ENCODE measurements around the gene BTBD2. TPM values are rescaled to one million over a fixed set of nuclear protein-coding genes. Genes with fewer than 3 reads are reported as not detected.
"Not testable (repeated sequence)": the region's sequence is repeated elsewhere in the genome, so short reads cannot be mapped to it uniquely, and the experiment has no call there.

BTBD2 gene
- total RNA-seq, 3 donors from 2014 or later = 52.0 to 67.2 (median 54.4) TPM

DNA sequence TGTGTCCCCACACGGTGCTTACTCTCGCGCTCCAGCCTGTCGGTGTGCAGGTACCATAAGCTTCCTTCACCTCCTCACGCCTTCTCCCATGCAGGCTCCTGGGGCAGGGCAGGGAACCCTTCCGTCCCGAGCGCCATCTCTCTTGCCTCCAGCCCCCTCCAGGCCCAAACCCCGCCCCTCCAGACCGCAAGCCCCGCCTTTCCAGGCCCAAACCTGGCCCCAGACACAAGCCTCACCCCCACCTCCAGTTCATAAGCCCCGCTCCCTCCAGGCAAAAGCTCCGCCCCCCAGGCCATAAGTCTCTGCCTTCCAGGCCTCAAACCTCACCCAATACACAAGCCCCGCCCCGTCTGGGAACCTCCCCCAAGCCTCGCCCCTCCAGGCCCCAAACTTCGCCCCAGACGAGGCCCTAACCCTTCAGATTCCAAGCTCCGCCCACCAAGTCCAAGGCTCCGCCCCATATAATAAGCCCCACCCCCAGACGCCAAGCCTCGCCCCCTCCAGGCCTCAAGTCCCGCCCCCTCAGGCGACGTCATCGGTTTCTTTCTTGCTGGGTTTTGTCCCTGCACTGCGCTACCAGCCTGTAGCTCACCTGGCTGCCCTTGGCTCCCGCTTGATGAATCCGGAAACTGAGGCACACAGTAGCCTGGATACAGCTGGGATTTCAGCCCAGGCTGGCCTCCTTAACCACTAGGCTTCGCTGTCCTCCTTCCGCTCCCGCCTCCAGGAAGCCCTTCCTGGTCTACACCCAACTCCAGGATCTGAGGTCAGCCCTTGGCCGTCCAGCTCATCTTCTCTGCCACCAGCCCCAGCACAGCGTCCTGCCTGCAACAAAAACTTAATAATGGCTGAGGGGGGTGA lies 19.4 kb upstream of the BTBD2 start:
- Histone ChIP-seq H3K9me3 (peaks cover 7 to 10% of the 10 kb centered on the region in 2 donors), H3K27ac (no peak overlapping the region), H3K4me3 (no peak overlapping the region), H3K27me3 (no peaks in the 10 kb centered on the region), H3K36me3 (no peaks in the 10 kb centered on the region), H3K4me1 (peaks cover 0 to 16% of the 10 kb centered on the region in 2 donors)
- intact Hi-C loops (cut with DNase I; ENCODE audit: low total_unique reads) = loop anchor here (1.0 kb wide), 1 partner anchor 34 kb away; no protein-coding TSS in a partner anchor
- TF ChIP-seq POLR2AphosphoS5 (IDR thresholded peaks at IDR 0.05) (no peak), POLR2A (IDR thresholded peaks at IDR 0.05) (no peak)
- TF ChIP-seq, protein P1, sequence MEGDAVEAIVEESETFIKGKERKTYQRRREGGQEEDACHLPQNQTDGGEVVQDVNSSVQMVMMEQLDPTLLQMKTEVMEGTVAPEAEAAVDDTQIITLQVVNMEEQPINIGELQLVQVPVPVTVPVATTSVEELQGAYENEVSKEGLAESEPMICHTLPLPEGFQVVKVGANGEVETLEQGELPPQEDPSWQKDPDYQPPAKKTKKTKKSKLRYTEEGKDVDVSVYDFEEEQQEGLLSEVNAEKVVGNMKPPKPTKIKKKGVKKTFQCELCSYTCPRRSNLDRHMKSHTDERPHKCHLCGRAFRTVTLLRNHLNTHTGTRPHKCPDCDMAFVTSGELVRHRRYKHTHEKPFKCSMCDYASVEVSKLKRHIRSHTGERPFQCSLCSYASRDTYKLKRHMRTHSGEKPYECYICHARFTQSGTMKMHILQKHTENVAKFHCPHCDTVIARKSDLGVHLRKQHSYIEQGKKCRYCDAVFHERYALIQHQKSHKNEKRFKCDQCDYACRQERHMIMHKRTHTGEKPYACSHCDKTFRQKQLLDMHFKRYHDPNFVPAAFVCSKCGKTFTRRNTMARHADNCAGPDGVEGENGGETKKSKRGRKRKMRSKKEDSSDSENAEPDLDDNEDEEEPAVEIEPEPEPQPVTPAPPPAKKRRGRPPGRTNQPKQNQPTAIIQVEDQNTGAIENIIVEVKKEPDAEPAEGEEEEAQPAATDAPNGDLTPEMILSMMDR (IDR thresholded peaks at IDR 0.05) = no peak
- DNase-seq (ENCODE audit: low spot score in 2 of 2) = no peak

DNA sequence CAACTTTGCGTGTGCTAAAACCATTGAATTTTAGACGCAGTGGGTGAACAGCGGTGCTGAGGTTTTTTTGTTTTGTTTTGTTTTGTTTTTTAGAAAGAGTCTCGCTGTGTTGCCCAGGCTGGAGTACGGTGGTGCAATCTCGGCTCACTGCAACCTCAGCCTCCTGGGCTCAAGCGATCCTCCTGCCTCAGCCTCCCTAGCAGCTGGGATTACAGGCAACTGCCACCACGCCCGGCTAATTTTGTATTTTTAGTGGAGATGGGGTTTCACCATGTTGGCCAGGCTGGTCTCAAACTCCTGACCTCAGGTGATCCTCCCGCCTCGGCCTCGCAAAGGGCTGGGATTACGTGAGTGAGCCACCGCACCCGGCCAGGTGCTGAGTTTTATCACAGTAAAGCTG lies 18.7 kb upstream of the BTBD2 start:
- H3K27me3 ChIP-seq; H3K36me3 ChIP-seq; H3K4me3 ChIP-seq; H3K9me3 ChIP-seq; H3K27ac ChIP-seq; DNase-seq (ENCODE audit: low spot score in 2 of 2): not testable (repeated sequence)
- H3K4me1 ChIP-seq = peaks cover 0 to 16% of the 10 kb centered on the region in 2 donors
- intact Hi-C loops (cut with DNase I; ENCODE audit: low total_unique reads) = loop anchor here (1.0 kb wide), 1 partner anchor 33 kb away; no protein-coding TSS in a partner anchor

DNA sequence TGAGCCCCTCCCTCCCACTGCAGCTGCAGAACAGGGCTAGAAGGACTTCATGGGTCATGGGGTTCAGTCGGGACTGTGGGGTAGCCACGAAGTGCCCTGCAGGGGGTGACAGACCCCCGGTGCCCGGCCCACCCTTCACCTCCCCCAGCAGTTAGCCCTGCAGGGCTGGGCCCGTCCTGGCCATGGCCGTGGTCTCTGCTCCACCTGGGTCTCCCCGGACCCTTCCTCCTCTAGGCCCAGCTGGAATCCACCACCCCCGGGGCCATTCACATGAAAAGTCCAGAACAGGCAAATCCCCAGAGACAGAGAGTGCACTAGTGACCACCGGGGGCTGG lies 18.3 kb upstream of the BTBD2 start:
- TF ChIP-seq POLR2AphosphoS5 (IDR thresholded peaks at IDR 0.05) = no peak
- TF ChIP-seq POLR2A (IDR thresholded peaks at IDR 0.05) = no peak
- TF ChIP-seq, protein P1 (IDR thresholded peaks at IDR 0.05) = no peak
- Histone ChIP-seq H3K27ac (peak overlapping the region; percentile 34 to 92), H3K9me3 (peaks cover 7 to 10% of the 10 kb centered on the region in 2 donors), H3K27me3 (no peaks in the 10 kb centered on the region), H3K36me3 (no peaks in the 10 kb centered on the region), H3K4me1 (peaks cover 0 to 16% of the 10 kb centered on the region in 2 donors), H3K4me3 (no peak overlapping the region)
- DNase-seq (ENCODE audit: low spot score in 2 of 2) = no peak
- intact Hi-C loops (cut with DNase I; ENCODE audit: low total_unique reads) = loop anchor here (1.0 kb wide), 1 partner anchor 32 kb away; no protein-coding TSS in a partner anchor

DNA sequence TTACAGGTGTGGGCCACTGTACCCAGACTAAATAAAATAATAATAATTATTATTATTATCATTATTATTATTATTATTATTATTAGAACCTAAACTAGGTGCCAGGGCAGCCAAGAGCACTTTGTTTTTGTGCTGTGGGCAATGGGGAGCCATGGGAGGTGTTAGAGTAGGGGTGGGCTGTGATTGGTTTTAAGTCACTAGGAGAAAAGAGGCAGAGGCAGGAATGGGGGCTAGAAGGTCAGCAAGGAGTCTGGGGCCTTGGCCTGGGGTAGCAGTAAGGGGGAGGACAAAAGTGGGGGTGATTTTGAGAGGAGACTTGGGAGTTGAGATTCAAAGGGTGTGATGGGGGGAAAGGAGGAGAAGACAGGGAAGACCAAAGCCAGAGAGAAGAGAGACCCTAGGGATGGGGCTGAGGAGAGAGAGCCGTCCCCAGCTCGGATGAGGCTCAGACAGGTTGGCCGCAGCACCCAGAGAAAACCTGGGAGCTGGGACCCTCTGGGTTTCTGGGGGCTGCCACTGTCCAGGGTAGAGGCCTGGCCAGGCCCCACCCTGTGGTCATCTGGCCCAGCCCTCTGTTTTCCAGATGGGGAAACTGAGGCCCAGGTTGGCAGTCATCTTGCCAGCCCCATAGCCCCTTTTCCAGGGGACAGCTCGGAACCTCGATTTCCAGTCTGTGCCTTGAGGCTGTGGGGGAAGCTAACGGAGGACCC lies 17.8 kb upstream of the BTBD2 start:
- Histone ChIP-seq H3K36me3 (no peaks in the 10 kb centered on the region), H3K4me3 (no peak overlapping the region), H3K27ac (peak overlapping the region; percentile 92 to 93), H3K4me1 (peaks cover 0 to 19% of the 10 kb centered on the region in 2 donors), H3K9me3 (peaks cover 7 to 10% of the 10 kb centered on the region in 2 donors), H3K27me3 (no peaks in the 10 kb centered on the region)
- intact Hi-C loops (cut with DNase I; ENCODE audit: low total_unique reads) = no loop called here
- DNase-seq (ENCODE audit: low spot score in 2 of 2) = no peak
- TF ChIP-seq POLR2A (IDR thresholded peaks at IDR 0.05) (no peak), POLR2AphosphoS5 (IDR thresholded peaks at IDR 0.05) (no peak)
- TF ChIP-seq, protein P1 (IDR thresholded peaks at IDR 0.05) = no peak

DNA sequence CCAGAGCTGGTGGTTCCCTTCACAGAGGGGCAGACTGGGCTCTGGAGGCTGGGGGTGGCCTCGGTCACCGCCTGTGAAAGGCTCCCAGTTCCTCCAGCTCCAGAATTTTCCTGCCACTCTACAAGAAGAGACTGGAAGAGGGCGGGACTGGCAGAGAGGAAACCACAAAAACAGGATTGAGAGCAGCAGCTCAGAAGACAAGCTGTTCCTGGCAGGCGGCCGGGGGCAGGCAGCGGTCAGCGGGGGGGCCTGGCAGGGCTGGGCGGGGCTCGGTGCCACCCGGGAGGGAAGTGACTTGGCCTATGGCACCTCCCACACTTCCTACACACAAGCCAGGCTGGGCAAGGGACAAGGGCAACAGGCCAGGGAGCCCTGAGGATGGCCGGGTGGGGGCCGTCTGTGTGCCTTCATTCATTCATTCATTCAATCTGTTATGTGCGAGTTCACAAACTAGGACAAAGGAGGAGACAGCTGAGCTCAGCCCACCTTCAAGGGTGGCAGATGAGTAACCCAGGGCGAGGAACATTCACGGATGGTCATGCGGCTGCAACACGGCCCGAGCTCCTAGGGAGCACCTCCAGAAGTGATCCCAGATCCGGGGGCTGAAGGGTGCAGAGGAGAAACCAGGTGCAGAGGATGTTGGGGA lies 16.9 kb upstream of the BTBD2 start:
- intact Hi-C loops (cut with DNase I; ENCODE audit: low total_unique reads) = no loop called here
- Histone ChIP-seq H3K27ac (peak overlapping the region; percentile 92 to 93), H3K4me3 (peak overlapping the region in 2 of 3 donors; percentile 23 to 30), H3K36me3 (no peaks in the 10 kb centered on the region), H3K9me3 (peaks cover 7 to 10% of the 10 kb centered on the region in 2 donors), H3K27me3 (no peaks in the 10 kb centered on the region), H3K4me1 (peaks cover 6 to 27% of the 10 kb centered on the region in 2 donors)
- TF ChIP-seq POLR2AphosphoS5 (IDR thresholded peaks at IDR 0.05) (peak; percentile 86 to 90 (median 87)), POLR2A (IDR thresholded peaks at IDR 0.05) (no peak)
- DNase-seq (ENCODE audit: low spot score in 2 of 2) = peak; percentile 99
